UCSD-AML1 (cell line): ENCODE measurements around the gene SERPINA5.
"Not testable (repeated sequence)": the region's sequence is repeated elsewhere in the genome, so short reads cannot be mapped to it uniquely, and the experiment has no call there.

Experiments used
- DNase-seq: peaks from one replicate; lab custom pipeline; 2025; ENCODE audit not compliant: unreplicated experiment; lab: John Stamatoyannopoulos, UW

Gene SERPINA5

GRCh38 chr14:94573475-94574277 is 7.5 kb upstream of the SERPINA5 start:
- DNase-seq, result no peak

GRCh38 chr14:94574336-94574735 is 6.9 kb upstream of the SERPINA5 start:
- DNase-seq, result no peak

DNA sequence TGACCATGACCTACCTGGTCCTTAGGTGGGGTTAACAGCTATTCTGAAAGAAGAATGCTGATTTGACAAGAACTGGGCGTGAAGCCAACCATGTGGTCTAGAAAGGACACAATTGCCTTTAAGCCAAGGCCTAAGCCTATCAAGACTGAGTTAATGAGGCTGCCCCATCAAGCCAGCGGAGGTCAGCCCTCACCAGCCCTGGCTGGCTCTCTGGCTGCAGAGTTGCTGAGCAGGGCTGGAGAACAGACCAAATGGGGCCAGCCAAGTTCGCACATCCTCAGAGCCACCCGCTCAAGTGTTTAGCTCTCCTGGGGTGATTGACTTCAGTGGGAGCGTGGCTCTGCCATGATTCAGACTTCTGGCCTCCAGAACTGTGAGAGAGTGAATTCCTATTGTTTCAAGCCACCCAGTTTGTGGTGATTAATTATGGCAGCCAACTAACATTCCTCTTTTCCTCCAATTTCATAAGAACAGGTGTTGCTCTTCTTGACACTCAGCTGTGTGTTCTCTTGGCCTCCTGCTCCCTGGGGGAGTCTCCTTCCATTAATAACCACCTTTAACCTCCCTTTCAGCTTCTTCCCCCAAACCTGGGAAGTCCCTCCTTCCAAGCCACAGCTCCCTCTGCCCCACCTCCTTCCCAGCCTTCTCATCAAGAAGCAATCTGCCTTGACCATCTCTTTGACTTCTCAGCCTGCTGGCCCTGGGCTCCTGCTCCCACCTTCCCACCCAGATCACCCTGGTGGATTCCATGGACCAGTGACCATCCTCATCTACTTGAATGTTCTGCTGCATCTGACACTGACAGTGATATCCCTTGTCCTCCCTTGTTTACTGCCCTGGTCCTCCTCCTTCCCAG is 5.3 kb upstream of the SERPINA5 start:
- no peak for DNase-seq

DNA sequence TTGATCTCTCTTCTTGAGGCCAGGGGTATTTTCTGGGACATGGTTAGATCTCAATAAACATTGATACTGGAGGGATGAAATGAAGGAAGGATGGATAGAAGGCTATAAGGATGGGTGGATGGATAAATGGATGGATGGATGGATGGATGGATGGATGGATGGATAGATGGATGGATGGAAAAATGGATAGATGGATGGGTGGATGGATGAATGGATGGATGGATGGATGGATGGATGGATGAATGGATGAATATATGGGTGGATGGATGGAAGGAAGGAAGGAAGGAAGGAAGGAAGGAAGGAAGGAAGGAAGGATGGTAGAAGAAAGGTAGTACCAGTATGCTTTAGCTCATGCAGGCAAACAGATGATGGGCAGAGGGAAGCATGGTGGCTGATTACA is 3.8 kb upstream of the SERPINA5 start:
- DNase-seq, result not testable (repeated sequence)

DNA sequence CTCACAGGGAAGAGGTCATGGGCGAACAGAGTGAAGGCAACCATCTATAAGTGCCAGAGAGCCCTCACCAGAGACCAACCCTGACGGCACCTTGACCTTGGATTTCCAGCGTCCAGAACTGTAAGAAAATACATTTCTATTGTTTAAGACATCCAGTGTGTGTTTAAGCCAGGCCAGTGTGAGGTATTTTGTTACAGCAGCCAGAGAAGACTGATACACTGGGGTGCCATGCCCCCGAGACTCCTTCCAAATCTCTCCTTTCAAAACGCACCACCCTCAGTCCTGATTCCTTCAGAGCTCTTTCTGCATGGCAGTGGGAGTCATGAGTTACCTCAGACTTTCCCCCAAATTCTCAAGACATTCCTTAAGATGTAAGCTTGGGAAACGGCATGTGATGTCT is 2.5 kb upstream of the SERPINA5 start:
- DNase-seq, result no peak

DNA sequence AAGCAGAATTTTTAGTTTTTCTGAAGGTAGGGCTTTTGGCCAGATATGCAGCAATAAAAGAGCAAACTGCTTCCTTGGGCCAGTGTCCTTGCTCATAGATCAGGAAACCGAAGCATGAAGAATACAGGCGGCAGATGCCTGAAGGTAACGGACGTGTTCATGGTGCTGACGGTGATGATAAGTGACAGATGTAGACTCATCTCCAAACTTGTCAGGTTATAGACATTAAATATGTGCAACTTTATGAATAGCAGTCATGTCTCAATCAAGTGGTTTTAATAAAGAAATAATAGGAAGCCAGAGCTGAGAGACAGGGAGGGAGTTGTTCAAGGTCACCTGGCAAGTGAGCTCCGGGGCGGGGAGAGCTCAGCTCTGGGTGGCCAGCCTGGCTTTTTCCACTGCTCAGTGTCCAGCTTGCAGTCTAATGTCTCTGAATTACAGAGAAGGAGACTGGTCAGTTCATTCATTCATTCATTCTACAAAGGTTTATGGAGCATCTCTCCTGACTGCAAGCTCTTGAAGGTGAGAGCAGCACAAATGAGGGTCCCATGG is 1.0 kb downstream of the SERPINA5 start:
- DNase-seq, result no peak

DNA sequence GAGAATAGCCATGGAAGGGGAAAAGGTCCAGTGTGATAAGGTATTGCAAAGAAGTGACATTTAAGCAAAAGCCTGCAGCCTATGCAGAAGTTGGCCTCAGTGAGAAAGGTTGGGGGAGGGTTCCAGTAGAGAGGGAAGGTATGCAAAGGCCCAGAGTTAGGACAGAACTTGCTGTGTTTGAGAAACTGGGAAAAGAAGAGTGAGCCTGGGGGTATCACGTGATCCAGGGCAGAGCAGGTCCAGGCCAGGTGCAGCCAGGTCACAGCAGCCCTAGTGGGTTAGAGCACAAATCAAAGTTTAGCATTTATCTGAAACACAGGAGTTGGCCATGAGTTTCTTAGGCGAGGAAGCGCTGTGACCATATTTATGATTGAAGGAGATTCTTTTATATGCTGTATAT is 1.6 kb downstream of the SERPINA5 start:
- DNase-seq, result no peak

DNA sequence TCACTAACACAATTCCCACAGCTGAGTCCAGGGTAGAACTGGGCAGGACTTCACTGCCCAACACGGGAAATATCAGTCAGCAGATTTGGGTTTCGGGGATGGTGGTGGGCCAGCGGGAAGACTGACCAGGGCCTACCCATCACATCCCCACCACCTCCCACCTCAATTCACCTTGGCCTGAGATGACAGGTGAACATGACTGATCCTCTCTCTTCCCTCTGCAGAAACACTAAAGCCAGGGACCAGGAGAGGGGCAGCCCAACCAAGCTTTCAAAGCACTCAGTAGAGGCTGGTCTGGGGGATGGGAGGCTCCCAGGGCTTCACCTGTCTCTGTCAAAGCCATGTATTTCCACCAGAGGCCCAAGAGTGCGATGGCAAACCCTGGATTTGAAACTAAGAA is 2.3 kb downstream of the SERPINA5 start:
- no peak for DNase-seq

- DNase-seq, result no peak
Measured at GRCh38 chr14:94584591-94585280, 3.5 kb downstream of the SERPINA5 start.

- DNase-seq, result no peak
Measured at GRCh38 chr14:94586635-94587034, 5.4 kb downstream of the SERPINA5 start.

DNA sequence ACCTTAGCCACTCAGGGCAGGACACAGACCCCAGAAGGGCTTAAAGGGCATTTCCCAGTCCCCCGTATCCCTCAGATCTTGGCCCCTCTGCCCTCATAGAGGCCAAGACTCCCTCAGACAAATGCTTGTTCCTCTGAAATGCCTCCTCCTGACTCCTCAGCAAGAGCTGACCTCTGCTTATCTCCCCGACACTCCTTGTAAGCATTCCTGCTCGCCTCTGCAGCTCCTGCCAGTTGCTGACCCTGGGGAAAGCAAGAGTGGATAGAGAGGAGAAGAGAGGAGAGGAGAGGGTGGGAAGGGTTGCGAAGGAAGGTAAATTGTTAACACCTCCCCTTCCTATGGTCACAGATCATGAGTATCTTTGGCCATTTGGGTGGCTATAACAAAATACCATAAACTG is 7.1 kb downstream of the SERPINA5 start:
- DNase-seq, result no peak

DNA sequence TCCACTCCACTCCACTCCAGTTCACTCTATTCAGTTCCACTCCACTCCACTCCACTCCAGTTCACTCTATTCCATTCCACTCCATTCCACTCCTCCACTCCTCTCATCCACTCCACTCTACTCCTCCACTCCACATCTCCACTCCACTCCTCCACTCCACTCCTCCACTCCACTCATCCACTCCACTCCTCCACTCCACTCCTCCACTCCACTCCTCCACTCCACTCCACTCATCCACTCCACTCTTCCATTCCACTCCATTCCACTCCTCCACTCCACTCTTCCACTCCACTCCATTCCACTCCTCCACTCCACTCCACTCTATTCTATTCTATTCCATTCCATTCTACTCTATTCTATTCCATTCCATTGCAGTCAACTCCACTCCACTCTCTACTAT is 9.8 kb downstream of the SERPINA5 start:
- no peak for DNase-seq

DNA sequence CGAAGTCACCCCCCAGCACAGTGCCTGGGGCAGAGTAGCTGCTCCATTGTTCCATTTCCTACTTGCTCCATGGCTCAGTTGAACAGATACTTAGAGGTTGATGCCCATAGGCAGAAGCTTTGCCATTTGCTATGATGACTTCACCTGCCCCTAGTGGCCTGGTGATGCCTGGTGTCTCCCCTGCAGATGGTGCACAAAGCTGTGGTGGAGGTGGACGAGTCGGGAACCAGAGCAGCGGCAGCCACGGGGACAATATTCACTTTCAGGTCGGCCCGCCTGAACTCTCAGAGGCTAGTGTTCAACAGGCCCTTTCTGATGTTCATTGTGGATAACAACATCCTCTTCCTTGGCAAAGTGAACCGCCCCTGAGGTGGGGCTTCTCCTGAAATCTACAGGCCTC is 10.6 kb downstream of the SERPINA5 start:
- DNase-seq, result no peak

GRCh38 chr14:94592457-94592856 is 11.2 kb downstream of the SERPINA5 start:
- no peak for DNase-seq

- no peak for DNase-seq
Measured at GRCh38 chr14:94593376-94593748, 12.1 kb downstream of the SERPINA5 start.

GRCh38 chr14:94593749-94594431 is 12.7 kb downstream of the SERPINA5 start:
- no peak for DNase-seq

DNA sequence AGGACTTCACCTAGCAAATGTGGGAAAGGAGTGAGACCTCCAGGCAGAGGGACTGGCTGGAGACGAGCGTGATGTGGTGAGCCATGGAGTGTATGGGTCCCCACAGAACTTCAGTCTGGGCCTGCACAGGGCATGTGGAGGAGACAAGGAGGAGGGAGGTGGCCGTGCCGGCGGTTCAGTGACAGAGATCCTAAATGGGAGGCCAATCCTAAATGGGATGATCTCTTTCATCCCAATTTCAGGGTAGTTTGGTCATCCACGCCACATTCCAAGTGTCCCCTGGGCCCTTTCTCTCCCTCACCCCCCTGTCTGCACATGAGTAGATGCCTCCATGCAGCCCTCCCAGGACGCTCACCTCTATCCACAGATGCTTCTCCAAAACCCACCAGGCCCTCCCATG is 13.2 kb downstream of the SERPINA5 start:
- no peak for DNase-seq

DNA sequence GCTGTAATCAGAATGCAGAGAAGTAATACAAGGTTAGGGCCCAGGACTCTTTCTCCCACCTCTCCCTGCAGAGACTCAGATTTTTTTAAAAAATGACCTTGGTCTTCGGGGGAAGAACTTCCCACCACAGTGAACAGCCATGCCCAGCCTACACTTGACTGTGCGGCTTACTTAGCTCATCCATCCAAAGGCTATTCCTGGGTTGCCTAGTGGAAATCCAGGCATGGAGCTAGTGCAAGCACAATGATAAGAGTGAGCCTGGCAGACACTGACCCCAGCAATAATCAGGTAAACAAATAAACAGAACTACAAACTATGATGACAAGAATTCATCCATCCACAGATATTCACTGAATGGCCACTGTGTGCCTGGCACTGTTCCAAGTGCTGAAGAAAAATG is 14.7 kb downstream of the SERPINA5 start:
- no peak for DNase-seq

GRCh38 chr14:94596361-94596760 is 15.1 kb downstream of the SERPINA5 start:
- DNase-seq, result no peak

- no peak for DNase-seq
Measured at GRCh38 chr14:94597788-94598187, 16.6 kb downstream of the SERPINA5 start.

DNA sequence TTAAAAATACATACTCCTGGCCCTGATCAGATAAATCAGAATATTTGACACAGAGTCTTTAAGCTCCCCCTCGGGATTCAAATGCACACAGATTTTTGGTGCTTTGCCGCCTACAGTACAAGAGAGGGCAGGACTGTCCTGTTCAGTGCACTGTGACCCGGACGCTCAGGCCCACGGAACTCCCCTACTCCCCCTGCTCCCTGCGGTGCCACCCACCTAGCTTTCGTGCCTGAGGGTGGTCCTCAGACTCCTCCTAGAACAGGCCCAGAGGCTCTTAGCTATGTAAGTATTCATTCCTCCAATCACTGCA is 17.2 kb downstream of the SERPINA5 start:
- DNase-seq, result no peak
